ENCODE data around the gene REV3L. TPM values are rescaled to one million over a fixed set of nuclear protein-coding genes. Genes with fewer than 3 reads are reported as not detected.

Gene REV3L
- total and polyA plus RNA-seq, 2 donors (not counting 1 experiment from before 2014, with no cell fraction given): 4.7 to 37.9 TPM

DNA sequence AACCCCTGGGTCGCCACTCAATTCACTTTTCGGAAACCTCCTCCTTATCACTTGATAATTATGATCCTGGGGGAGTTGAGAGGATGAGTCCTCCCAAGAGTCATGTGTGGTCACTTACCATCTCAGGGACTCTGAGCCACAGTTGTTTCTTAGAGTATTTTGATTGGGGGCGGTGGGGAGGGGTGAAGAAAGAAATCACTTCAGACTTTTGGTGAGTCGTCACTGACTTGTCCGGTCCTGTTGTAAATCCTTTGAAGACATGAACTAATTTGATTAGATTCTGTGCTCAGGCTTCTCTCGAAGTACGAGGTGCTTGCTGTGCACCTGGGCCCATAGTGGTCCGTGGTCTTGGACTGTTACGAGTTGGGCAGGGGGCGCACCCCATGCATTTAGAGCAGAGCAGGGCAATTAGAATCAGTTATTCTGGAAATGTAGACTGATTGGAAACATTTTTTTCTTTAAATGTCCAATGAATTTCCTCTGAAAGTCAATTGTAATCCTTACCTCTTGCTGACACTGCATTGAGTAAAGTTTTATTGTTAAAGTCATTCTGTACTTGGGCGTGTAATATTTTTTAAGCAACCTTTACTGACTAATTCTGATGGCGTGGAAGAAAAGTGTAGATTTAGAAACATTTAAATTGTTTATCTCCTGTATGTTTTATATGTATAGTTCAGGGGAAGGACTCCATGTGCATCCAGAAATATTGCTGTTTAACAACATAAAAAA is 222.3 kb downstream of the REV3L start:
- Histone ChIP-seq H3K79me2 (ENCODE audit: control insufficient read depth, insufficient read depth, low read length) (peaks cover 43% of the 10 kb centered on the region), H3K9ac (ENCODE audit: low read length) (peak overlapping the region; percentile 93), H3K27me3 (replicated peaks in 1 of 4; ENCODE audit: control extremely low read depth in 1 of 4, control insufficient read depth in 3 of 4, insufficient read depth in 4 of 4, low read length in 3 of 4) (no peaks in the 10 kb centered on the region), H3K9me3 (ENCODE audit: control extremely low read depth in 1 of 3, control insufficient read depth in 2 of 3, insufficient read depth in 1 of 3, low read length in 2 of 3) (no peaks in the 10 kb centered on the region), H3K27ac (ENCODE audit: low read length in 2 of 2) (no peak overlapping the region), H3K4me2 (replicated peaks; ENCODE audit: low read depth, low read length, poor library complexity, severe bottlenecking) (peak overlapping the region; percentile 97), H4K20me1 (ENCODE audit: control insufficient read depth, insufficient read depth, low read length, poor library complexity, severe bottlenecking) (no peaks in the 10 kb centered on the region), H3K4me1 (ENCODE audit: control insufficient read depth in 2 of 2, insufficient read depth in 2 of 2, low read length in 2 of 2) (peaks cover 17 to 26% of the 10 kb centered on the region in 2 donors), H3K36me3 (replicated peaks in 1 of 2; ENCODE audit: control extremely low read depth in 1 of 2, control insufficient read depth in 1 of 2, extremely low read depth in 1 of 2, insufficient read depth in 2 of 2, low read length in 1 of 2) (peaks cover 2 to 21% of the 10 kb centered on the region in 2 experiments), H3K4me3 (ENCODE audit: control extremely low read depth in 1 of 5, extremely low read depth in 1 of 5, insufficient read depth in 1 of 5, low read depth in 2 of 5, low read length in 4 of 5) (peak overlapping the region in 1 of 5 experiments; percentile 82), H2AFZ (ENCODE audit: insufficient read depth, low read depth, low read length, poor library complexity, severe bottlenecking) (no peak overlapping the region)
- intact Hi-C loops (cut with micrococcal nuclease): no loop called here
- TF ChIP-seq CTCF (IDR thresholded peaks at IDR 0.05): no peak
- TF ChIP-seq EZH2 (IDR thresholded peaks at IDR 0.05; ENCODE audit: borderline replicate concordance, insufficient read depth, low read depth, low read length, poor library complexity, severe bottlenecking): no peak
- Mint-ChIP-seq H3K4me1 (peaks cover 25% of the 10 kb centered on the region), H3K27ac (peak overlapping the region; percentile 70), H3K4me3 (peak overlapping the region; percentile 87), H3K27me3 (no peaks in the 10 kb centered on the region), H3K9me3 (ENCODE audit: insufficient read depth) (no peaks in the 10 kb centered on the region)
- CTCF ChIA-PET: interaction anchor here (2.2 to 2.5 kb wide), 2 partner anchors 218 to 223 kb away, joined by 26 to 119 read pairs; partner anchors contain the start of gene REV3L
- POLR2A ChIA-PET: no interaction called here
- ATAC-seq (ENCODE audit: low read depth) (no peak), DNase-seq (no peak)
- WGBS (ENCODE audit: insufficient coverage): 97% methylated on average over 8 of the region's 12 CpGs
